ENCODE data around the gene TTC28. TPM values are rescaled to one million over a fixed set of nuclear protein-coding genes. Genes with fewer than 3 reads are reported as not detected.

Gene TTC28
- total RNA-seq, 2 experiments from 2014 or later, result 0.71 to 0.97 TPM

DNA sequence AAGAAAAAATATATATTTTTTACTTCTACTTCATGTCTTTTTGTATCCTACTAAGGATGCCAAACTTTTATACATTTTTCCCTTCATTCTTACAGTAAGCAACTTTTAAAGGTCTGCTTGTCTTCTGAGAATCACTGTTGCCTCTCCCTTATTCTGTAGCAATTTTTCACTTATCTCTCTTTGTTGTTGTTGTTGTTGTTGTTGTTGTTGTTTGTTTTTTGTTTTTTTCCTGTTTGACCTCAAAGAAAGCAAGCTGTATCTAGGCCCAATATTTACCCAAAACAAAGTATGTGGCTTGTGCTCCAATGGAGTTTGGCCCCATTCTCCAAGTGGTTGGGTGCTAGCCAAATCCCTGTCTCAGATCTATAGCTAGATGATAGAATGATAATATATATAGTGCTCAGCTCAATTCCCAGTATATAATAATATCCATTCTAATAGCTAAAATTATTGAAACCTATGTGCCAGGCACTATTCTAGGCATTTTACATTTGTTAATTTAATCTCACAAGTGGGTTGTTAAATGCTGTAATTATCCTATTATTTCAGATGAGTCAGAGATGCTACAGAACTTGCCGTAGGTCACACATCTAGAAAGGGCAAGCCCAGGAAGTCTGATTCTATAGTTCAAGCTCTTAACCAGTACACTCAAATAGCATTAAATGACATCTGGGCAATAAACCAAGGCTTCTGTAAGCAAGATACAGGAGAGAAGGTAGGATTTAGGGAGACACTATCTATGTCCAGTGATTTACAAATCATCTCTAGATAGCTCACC is 555.5 kb downstream of the TTC28 start:
- Mint-ChIP-seq H3K27ac (no peak overlapping the region), H3K27me3 (peaks cover 2% of the 10 kb centered on the region), H3K36me3 (no peaks in the 10 kb centered on the region), H3K4me3 (no peak overlapping the region), H3K4me1 (no peaks in the 10 kb centered on the region), H3K9me3 (no peaks in the 10 kb centered on the region)
- ATAC-seq (ENCODE audit: low read depth) (no peak), DNase-seq (no peak)
- POLR2A ChIA-PET, result no interaction called here

DNA sequence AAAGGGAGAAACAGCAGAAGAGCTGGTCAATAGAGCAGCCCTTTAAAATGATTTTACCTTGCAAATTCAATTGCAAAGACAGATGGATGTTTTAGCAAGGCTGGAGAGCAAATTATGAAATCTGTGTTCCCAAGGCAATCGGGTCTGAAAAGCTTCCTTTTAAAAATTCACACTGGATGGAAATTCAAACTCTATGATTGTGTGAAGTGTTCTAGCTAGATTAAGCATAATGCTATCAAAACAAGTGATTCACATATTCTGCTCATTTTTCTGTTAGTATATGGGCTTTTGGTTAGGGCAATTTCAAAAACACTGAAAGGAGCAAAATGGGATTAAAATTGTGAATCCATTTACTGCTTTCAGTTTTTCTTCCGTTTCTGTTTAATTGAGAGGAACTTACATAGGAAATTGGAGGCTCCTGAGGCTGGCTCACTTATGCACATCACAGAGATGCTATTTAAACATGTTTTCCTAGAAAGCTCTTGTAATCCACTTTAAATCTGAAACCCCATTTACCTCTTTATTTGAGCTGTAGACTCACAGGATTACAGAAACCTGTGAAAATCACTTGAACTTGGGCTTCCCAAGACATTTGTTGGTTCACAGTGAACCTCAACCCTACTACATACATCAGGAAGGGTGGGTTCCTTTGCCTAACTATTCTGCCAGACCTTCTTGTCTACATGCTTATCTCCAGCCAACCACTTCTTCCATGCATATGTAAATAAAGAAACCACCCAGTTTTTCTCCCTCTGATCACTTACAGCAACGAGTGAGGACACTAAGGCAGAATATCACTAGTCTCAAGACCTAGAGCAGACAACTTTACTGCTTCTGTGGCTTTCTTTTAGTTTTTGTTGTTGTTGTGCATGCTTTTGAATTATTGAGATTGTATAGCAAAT is 558.7 kb downstream of the TTC28 start:
- Mint-ChIP-seq H3K4me3 (no peak overlapping the region), H3K27ac (no peak overlapping the region), H3K36me3 (no peaks in the 10 kb centered on the region), H3K9me3 (no peaks in the 10 kb centered on the region), H3K4me1 (no peaks in the 10 kb centered on the region), H3K27me3 (peaks cover 2% of the 10 kb centered on the region)
- POLR2A ChIA-PET, result no interaction called here
- DNase-seq (no peak), ATAC-seq (ENCODE audit: low read depth) (no peak)

DNA sequence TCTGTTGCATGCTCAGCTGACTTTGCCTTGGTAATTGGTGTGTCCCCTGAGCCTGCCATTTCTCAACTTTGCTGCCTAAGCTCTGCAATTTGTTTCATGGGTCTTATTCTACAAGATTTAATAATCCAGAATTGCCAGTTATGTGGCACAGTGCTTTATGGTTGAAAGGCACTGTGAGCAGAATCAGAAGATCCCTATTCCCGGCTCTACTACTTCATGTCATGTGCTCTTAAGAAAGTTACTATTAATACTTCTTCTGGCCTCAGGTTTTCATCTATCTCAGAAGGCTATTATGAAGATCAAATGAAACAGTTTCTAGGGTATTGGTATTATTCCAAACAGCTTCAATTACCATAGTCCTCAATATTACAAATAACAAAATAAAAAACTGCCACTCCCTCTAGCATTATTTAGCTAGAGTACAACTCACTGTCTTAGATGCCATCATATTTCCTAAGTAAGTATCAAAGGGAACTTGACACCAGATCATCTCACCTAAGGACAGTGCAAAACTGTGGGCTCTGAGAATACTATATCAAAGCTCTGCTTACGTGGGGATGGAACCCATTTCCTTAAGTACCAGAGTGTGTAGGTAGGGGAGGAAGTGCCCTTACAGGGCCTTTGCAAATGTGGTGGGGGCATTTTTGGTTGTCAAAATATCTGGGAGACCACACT is 560.5 kb downstream of the TTC28 start:
- DNase-seq (no peak), ATAC-seq (ENCODE audit: low read depth) (no peak)
- Mint-ChIP-seq H3K27ac (no peak overlapping the region), H3K4me3 (no peak overlapping the region), H3K36me3 (no peaks in the 10 kb centered on the region), H3K4me1 (no peaks in the 10 kb centered on the region), H3K27me3 (peaks cover 2% of the 10 kb centered on the region), H3K9me3 (no peaks in the 10 kb centered on the region)
- POLR2A ChIA-PET, result no interaction called here

DNA sequence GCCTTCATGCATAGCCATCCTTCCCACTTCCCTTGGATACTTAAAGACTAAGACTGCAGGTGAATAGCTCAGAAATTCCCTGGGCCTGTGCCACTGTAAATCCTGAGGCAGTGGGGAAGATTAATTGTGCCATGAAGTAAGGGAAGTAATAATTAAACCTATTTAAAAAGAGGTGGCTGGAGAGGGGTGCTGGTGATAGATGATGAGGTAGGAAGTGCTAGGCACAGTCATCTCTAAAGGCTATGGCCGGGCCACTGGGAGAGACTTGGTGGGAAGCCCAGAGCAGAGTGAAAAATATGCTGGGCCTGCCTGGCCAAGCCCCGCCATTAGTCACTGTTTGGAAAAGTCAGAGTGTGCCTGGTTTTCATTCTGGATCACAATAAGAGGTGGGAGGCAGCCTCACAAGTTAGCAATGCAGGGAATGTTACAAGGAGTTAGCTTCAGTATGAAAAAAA is 563.4 kb downstream of the TTC28 start:
- H3K27ac Mint-ChIP-seq, result no peak overlapping the region
- ATAC-seq (ENCODE audit: low read depth) (no peak), DNase-seq (no peak)
- POLR2A ChIA-PET, result no interaction called here
- H3K4me3 Mint-ChIP-seq, result no peak overlapping the region
- H3K36me3 Mint-ChIP-seq, result no peaks in the 10 kb centered on the region
- no peaks in the 10 kb centered on the region for H3K4me1 Mint-ChIP-seq
- H3K27me3 Mint-ChIP-seq, result no peaks in the 10 kb centered on the region
- H3K9me3 Mint-ChIP-seq, result no peaks in the 10 kb centered on the region

DNA sequence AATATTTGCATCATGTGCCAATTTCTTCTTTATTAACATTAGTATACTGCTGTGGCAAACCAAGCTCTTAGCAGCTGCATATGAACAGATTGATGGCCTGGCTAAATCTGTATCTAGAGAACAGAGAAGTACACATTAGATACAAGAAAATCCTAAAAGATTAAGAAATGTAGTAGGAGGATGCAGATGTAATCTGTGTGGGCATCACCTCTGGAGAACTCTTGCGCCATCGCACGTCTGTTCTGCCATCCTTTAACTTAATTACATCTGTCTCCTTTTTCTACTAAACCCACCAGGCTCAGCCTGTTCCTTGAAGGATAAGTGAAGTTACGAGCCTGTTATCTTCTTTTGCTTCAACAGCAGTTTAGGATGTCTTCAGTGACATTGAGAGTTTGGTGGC is 564.2 kb downstream of the TTC28 start:
- Mint-ChIP-seq H3K27me3 (no peaks in the 10 kb centered on the region), H3K4me3 (no peak overlapping the region), H3K36me3 (no peaks in the 10 kb centered on the region), H3K27ac (no peak overlapping the region), H3K9me3 (no peaks in the 10 kb centered on the region), H3K4me1 (no peaks in the 10 kb centered on the region)
- no peak for ATAC-seq (ENCODE audit: low read depth)
- POLR2A ChIA-PET, result no interaction called here
- no peak for DNase-seq

DNA sequence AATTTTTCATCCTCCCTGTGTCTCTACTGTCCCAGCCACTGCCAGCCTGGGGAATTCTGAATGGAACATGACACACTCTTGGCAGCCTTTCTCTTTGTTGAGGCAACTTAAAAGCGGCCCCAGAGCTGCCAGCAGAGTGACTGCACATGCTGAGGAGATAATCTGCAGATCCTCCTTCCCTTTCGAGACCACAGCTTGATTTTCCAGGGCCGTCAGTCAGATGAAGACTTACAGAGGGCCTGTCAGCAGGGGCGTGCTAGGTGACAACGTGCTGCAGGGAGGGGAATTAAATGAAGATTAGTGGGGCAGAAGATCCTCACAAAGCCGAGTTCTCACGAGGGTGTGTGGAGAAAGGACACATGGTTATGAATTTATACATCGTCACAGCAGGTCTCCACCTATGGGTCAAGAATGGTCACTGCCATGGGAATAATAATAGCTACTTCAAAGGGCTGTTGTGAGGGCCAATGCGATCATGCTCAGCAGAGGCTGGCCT is 567.0 kb downstream of the TTC28 start:
- H3K4me1 Mint-ChIP-seq, result no peaks in the 10 kb centered on the region
- H3K4me3 Mint-ChIP-seq, result no peak overlapping the region
- H3K36me3 Mint-ChIP-seq, result no peaks in the 10 kb centered on the region
- ATAC-seq (ENCODE audit: low read depth), result no peak
- POLR2A ChIA-PET, result no interaction called here
- H3K27me3 Mint-ChIP-seq, result no peaks in the 10 kb centered on the region
- no peak for DNase-seq
- no peaks in the 10 kb centered on the region for H3K9me3 Mint-ChIP-seq
- H3K27ac Mint-ChIP-seq, result no peak overlapping the region

DNA sequence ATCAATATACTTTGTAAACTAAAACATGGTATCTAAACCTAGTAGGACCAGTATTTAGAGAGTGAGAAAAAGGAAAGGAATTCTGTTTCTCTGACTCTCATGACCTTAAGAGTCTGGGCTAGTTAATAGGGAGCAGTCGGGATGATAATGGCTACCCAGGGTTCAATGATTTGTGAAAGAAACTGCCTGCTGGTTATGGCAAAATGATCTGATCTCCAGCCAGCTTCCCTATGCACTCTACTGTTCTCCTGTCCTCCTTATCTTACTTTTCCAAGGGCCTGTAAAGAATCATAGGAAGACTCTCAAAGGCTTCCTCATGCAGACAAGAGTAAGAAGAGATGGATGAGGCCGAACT is 567.5 kb downstream of the TTC28 start:
- Mint-ChIP-seq H3K27me3 (no peaks in the 10 kb centered on the region), H3K4me1 (no peaks in the 10 kb centered on the region), H3K9me3 (no peaks in the 10 kb centered on the region), H3K27ac (no peak overlapping the region), H3K4me3 (no peak overlapping the region), H3K36me3 (no peaks in the 10 kb centered on the region)
- no peak for ATAC-seq (ENCODE audit: low read depth)
- POLR2A ChIA-PET, result no interaction called here
- no peak for DNase-seq

DNA sequence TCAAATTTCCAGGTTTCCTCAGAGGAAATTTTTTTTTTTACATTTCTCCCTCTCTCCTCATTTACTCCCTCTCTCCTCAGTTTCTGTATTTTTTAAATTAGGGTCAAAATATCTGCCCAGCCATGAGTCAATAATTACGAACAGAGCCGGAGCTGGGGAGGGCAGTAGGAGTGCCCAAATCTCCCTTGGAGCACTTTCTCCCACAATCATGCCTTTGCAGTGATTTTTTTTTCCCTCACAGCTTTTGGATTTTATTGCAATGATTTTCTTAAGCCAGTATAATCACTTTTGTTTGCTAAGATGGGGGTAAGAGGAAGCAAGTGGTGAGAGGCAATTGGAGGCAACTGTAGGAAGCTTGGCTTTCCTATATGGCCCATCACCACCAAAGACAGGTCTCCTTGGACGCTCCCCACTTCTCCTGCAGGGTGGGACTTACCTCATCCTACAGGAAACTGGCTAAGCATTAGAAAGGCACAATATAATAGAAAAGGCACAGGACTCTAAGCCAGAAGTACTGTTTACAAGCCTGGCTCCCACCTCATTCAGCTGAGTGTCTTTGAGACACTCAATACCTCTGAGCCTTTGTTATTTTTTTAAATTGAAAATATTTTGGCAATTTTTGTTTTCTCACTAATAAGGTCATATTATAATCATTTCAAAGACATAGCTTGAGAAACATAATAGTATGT is 568.0 kb downstream of the TTC28 start:
- ATAC-seq (ENCODE audit: low read depth), result no peak
- POLR2A ChIA-PET, result no interaction called here
- no peaks in the 10 kb centered on the region for H3K4me1 Mint-ChIP-seq
- H3K36me3 Mint-ChIP-seq, result no peaks in the 10 kb centered on the region
- no peak overlapping the region for H3K27ac Mint-ChIP-seq
- no peak for DNase-seq
- H3K4me3 Mint-ChIP-seq, result no peak overlapping the region
- H3K27me3 Mint-ChIP-seq, result no peaks in the 10 kb centered on the region
- H3K9me3 Mint-ChIP-seq, result no peaks in the 10 kb centered on the region

DNA sequence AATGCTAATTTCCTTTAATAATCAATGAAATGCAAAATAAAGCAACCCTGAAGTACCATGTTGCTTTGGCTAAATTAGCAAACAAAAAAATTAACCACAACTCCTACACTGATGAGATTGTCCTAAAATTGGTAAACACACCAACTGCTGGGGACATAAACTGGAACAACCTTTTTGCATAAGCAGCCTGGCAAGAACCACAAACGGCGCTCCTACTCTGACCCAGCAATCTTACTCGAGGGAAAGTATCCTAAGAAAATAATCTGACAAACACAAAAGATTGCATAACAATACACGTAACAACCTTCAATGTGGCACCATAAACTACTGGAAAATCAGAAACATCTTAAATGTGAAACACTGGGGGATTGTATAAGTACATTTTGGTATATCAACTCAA is 570.8 kb downstream of the TTC28 start:
- DNase-seq (no peak), ATAC-seq (ENCODE audit: low read depth) (no peak)
- no peak overlapping the region for H3K27ac Mint-ChIP-seq
- no peaks in the 10 kb centered on the region for H3K9me3 Mint-ChIP-seq
- no peaks in the 10 kb centered on the region for H3K4me1 Mint-ChIP-seq
- no peaks in the 10 kb centered on the region for H3K27me3 Mint-ChIP-seq
- no peak overlapping the region for H3K4me3 Mint-ChIP-seq
- H3K36me3 Mint-ChIP-seq, result no peaks in the 10 kb centered on the region
- POLR2A ChIA-PET, result no interaction called here

DNA sequence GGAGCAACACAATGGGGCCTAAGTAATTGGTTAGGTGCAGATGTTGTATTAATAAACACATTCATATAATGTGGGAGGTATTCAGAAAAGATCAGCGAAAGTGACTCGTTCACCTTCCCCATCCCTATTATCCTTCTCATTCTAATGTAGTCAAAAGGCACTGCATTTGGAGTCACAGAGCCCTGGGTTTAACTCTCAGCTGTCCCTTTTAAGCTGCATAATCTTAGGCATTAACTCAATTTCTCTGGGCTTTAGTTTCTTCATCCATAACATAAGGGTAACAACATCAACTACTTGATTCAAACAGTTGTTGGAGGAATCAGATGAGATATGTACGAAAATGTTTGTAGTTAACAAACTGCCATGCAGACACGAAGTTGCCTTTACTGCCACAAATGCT is 573.0 kb downstream of the TTC28 start:
- DNase-seq, result no peak

DNA sequence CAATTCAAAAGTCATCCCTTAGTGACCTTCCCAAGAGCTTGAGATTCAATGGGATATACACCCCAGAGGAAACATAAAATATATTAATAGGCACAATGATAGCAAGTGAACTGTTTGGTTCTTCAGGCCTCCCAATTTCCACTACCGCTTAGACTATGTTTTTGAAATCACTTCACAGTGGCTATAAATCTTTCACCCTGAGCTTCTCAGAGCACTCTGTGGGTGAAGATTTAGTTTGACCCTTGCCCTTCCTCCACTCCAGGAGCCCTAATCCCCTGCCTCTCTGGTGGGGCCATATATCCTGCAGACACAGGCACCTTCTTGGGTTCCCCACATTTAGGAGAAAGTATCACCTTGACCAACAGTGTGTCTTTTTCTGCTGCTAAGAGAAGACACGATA is 573.7 kb downstream of the TTC28 start:
- POLR2A ChIA-PET, result no interaction called here
- Mint-ChIP-seq H3K9me3 (no peaks in the 10 kb centered on the region), H3K4me1 (no peaks in the 10 kb centered on the region), H3K36me3 (no peaks in the 10 kb centered on the region), H3K4me3 (no peak overlapping the region), H3K27ac (no peak overlapping the region), H3K27me3 (no peaks in the 10 kb centered on the region)
- no peak for DNase-seq
- no peak for ATAC-seq (ENCODE audit: low read depth)

More for the DNA sequence above, 573.0 kb downstream of the TTC28 start:
- no peaks in the 10 kb centered on the region for H3K4me1 Mint-ChIP-seq
- no peaks in the 10 kb centered on the region for H3K36me3 Mint-ChIP-seq
- H3K4me3 Mint-ChIP-seq, result no peak overlapping the region
- H3K9me3 Mint-ChIP-seq, result no peaks in the 10 kb centered on the region
- POLR2A ChIA-PET, result no interaction called here
- H3K27ac Mint-ChIP-seq, result no peak overlapping the region
- no peaks in the 10 kb centered on the region for H3K27me3 Mint-ChIP-seq
- no peak for ATAC-seq (ENCODE audit: low read depth)

DNA sequence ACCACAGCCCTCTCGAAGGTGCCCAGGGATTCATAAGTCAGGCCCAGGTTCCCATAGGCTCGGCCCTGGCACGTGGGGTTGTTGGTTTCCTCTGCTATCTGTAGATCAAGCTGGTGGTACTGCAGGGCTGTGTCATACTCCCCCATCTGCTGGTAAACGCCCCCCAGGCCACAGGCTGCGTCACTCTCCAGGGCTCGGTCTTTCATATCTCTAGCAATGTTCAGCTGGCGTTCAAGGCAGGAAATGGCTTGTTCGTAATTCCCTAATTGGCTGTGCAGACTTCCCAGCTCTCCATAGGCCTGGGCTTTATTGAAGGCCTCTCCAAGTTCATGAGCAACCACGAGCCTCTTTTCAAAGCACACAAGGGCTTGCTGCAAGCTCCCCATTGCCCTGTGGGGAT is 574.2 kb downstream of the TTC28 start:
- DNase-seq, result no peak
- Mint-ChIP-seq H3K9me3 (no peaks in the 10 kb centered on the region), H3K4me3 (no peak overlapping the region), H3K36me3 (no peaks in the 10 kb centered on the region), H3K27me3 (no peaks in the 10 kb centered on the region), H3K4me1 (no peaks in the 10 kb centered on the region), H3K27ac (no peak overlapping the region)
- ATAC-seq (ENCODE audit: low read depth), result no peak
- POLR2A ChIA-PET, result no interaction called here

DNA sequence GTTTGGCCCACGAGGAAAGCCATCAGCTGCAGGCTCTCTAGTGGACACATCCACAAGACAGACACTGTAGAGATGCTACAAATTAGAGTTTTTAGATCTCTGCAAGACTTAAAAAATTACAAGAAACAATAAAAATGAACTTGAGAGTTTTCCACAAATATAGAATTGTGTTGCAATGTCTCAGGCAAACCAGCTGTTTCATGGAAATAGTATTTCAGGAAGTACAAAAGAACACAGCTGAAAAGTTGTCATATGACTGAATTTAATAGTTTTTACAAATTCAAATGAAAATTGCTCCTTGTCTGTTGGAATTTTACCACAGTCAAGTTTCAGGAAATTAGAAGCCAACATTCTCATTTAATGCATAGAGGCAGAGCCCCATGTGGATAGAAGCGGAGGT is 576.0 kb downstream of the TTC28 start:
- ATAC-seq (ENCODE audit: low read depth), result no peak
- no peaks in the 10 kb centered on the region for H3K4me1 Mint-ChIP-seq

More for the DNA sequence above, 576.0 kb downstream of the TTC28 start:
- H3K36me3 Mint-ChIP-seq, result no peaks in the 10 kb centered on the region
- no peak overlapping the region for H3K4me3 Mint-ChIP-seq
- no peaks in the 10 kb centered on the region for H3K9me3 Mint-ChIP-seq
- H3K27me3 Mint-ChIP-seq, result no peaks in the 10 kb centered on the region
- POLR2A ChIA-PET, result no interaction called here
- H3K27ac Mint-ChIP-seq, result no peak overlapping the region
- DNase-seq, result no peak

All from activated naive CD8-positive, alpha-beta T cell treated with anti-CD3 and anti-CD28 coated beads, Interleukin-2, amount 10 ng/mL, durations not matched to agents 7 days and 5 days (primary cell).